ENCODE measurements around the gene RING1. TPM values are rescaled to one million over a fixed set of nuclear protein-coding genes. Genes with fewer than 3 reads are reported as not detected.

The RING1 gene
- total RNA-seq, 2 experiments from 2014 or later: 26.8 to 27.5 TPM

- TF ChIP-seq CTCF (IDR thresholded peaks at IDR 0.05): no peak
- H3K4me1 Mint-ChIP-seq (ENCODE audit: low read depth): peaks cover 8% of the 10 kb centered on the region
- ATAC-seq (no peak), DNase-seq (no peak)
- no peaks in the 10 kb centered on the region for H3K36me3 Mint-ChIP-seq (ENCODE audit: low read depth)
- intact Hi-C loops (cut with micrococcal nuclease): loop anchor here (10.0 kb wide), 1 partner anchor 78 kb away; no protein-coding TSS in a partner anchor
- POLR2A ChIA-PET: no interaction called here
- CTCF ChIA-PET: interaction anchor here (1.2 kb wide), 1 partner anchor 31 kb away, joined by 4 read pairs; no protein-coding TSS in a partner anchor
- H3K27ac Mint-ChIP-seq: no peak overlapping the region
- H3K9me3 Mint-ChIP-seq: no peaks in the 10 kb centered on the region
- H3K27me3 Mint-ChIP-seq: peaks cover 1% of the 10 kb centered on the region
- no peak overlapping the region for H3K4me3 Mint-ChIP-seq
These were observed 41.9 kb upstream of the RING1 start for GRCh38 chr6:33166363-33166762.

- Mint-ChIP-seq H3K27ac (no peak overlapping the region), H3K4me3 (no peak overlapping the region), H3K27me3 (peaks cover 1% of the 10 kb centered on the region), H3K9me3 (no peaks in the 10 kb centered on the region), H3K4me1 (ENCODE audit: low read depth) (peaks cover 4% of the 10 kb centered on the region), H3K36me3 (ENCODE audit: low read depth) (no peaks in the 10 kb centered on the region)
- ATAC-seq (no peak), DNase-seq (no peak)
- POLR2A ChIA-PET: no interaction called here
- intact Hi-C loops (cut with micrococcal nuclease): loop anchor here (10.0 kb wide), 1 partner anchor 78 kb away; no protein-coding TSS in a partner anchor
- TF ChIP-seq CTCF (IDR thresholded peaks at IDR 0.05): no peak
- CTCF ChIA-PET: interaction anchor here (1.2 kb wide), 1 partner anchor 30 kb away, joined by 4 read pairs; no protein-coding TSS in a partner anchor
These were observed 41.5 kb upstream of the RING1 start for GRCh38 chr6:33166811-33167210.

DNA sequence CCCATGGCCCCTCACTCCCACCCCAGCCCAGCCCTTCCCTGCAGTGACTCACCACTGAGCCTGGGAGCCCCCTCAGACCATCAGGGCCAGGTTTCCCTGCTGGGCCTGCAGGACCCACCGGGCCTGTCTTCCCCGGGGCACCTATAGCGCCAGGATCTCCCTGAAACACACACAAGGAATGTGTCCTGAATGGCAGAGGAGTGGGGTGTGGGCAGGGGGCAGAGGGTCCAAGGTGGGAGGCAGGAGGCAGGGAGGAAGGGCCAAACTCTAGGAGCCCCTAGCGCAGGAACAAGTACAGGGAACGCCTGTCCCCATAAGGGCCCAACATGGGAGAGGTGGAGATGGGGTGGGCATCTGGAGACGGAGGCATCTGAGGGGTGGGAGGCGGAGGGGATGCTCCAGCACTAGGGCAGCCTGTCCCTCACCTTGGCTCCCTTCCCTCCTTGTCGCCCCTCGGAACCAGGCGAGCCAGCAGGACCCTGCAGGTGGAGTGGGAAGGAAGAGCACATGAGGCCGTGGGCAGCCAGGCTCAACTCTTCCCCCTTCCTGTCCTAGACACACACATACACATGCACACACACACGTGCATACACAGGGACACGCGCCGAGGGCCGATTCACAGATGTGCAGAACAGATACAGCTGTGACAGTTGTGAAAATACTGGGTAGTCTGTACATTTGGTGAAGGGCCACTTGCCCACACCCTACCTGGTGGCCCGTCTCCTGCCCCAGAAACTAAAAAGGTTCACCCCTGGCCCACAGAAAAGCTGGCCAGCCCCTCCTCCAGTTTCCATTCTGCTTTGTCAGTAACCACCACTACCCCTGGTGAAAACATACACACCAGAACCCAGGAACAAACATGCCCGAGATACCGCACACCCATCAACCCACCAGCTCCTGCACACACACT is 40.7 kb upstream of the RING1 start:
- H3K36me3 Mint-ChIP-seq (ENCODE audit: low read depth): no peaks in the 10 kb centered on the region
- intact Hi-C loops (cut with micrococcal nuclease): loop anchor here (10.0 kb wide), 1 partner anchor 77 kb away; no protein-coding TSS in a partner anchor
- no peak for ATAC-seq
- H3K9me3 Mint-ChIP-seq: no peaks in the 10 kb centered on the region
- POLR2A ChIA-PET: no interaction called here
- no peak for TF ChIP-seq CTCF (IDR thresholded peaks at IDR 0.05)
- no peak overlapping the region for H3K4me3 Mint-ChIP-seq
- peaks cover 1% of the 10 kb centered on the region for H3K27me3 Mint-ChIP-seq
- DNase-seq: no peak
- CTCF ChIA-PET: interaction anchor here (0.7 to 1.2 kb wide), 2 partner anchors 29 to 82 kb away, joined by 3 to 4 read pairs; no protein-coding TSS in a partner anchor
- no peaks in the 10 kb centered on the region for H3K4me1 Mint-ChIP-seq (ENCODE audit: low read depth)
- no peak overlapping the region for H3K27ac Mint-ChIP-seq

- CTCF ChIA-PET: interaction anchor here (0.7 kb wide), 1 partner anchor 81 kb away, joined by 3 read pairs; no protein-coding TSS in a partner anchor
- no peak for DNase-seq
- intact Hi-C loops (cut with micrococcal nuclease): loop anchor here (10.0 kb wide), 1 partner anchor 77 kb away; no protein-coding TSS in a partner anchor
- no peak overlapping the region for H3K4me3 Mint-ChIP-seq
- H3K27ac Mint-ChIP-seq: no peak overlapping the region
- H3K36me3 Mint-ChIP-seq (ENCODE audit: low read depth): no peaks in the 10 kb centered on the region
- no peaks in the 10 kb centered on the region for H3K9me3 Mint-ChIP-seq
- POLR2A ChIA-PET: no interaction called here
- H3K4me1 Mint-ChIP-seq (ENCODE audit: low read depth): no peaks in the 10 kb centered on the region
- no peak for ATAC-seq
- TF ChIP-seq CTCF (IDR thresholded peaks at IDR 0.05): no peak
- peaks cover 1% of the 10 kb centered on the region for H3K27me3 Mint-ChIP-seq
These were observed 40.1 kb upstream of the RING1 start for GRCh38 chr6:33168284-33168601.

DNA sequence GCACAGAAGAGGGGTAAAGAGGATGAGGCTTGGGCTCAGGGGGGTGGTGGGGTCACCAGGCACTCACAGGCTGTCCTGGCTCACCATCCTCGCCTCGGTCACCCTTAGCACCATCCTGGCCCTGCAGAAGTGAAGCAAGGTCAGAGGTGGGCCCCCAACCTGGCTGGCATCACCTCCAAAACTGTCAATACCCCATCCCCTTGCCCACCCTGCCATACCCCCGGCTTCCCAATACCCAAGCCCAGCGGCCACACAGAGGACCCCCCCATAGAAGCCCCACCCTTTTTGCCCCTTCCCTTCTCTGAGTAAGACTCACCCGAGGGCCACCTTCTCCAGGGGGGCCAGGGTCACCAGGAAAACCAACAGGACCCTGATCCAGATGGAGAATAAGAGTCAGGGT is 39.7 kb upstream of the RING1 start:
- no peak overlapping the region for H3K27ac Mint-ChIP-seq

More for the DNA sequence above, 39.7 kb upstream of the RING1 start:
- POLR2A ChIA-PET: no interaction called here
- H3K4me1 Mint-ChIP-seq (ENCODE audit: low read depth): no peaks in the 10 kb centered on the region
- no peak for TF ChIP-seq CTCF (IDR thresholded peaks at IDR 0.05)
- no peaks in the 10 kb centered on the region for H3K9me3 Mint-ChIP-seq
- no peaks in the 10 kb centered on the region for H3K36me3 Mint-ChIP-seq (ENCODE audit: low read depth)
- CTCF ChIA-PET: no interaction called here
- peaks cover 1% of the 10 kb centered on the region for H3K27me3 Mint-ChIP-seq
- intact Hi-C loops (cut with micrococcal nuclease): loop anchor here (10.0 kb wide), 1 partner anchor 76 kb away; no protein-coding TSS in a partner anchor
- no peak overlapping the region for H3K4me3 Mint-ChIP-seq
- ATAC-seq (no peak), DNase-seq (no peak)

All from activated CD8-positive, alpha-beta T cell treated with anti-CD3 and anti-CD28 coated beads for 36 hours (primary cell).